RWPE1 (cell line): Measurements from ENCODE around the gene CYP2W1.

Experiments
- CTCF ChIA-PET: fragments of 350-600 bp; sonication (Branson Sonifier 250); formaldehyde crosslinking; extraction: SDS; loops from one replicate; lab custom pipeline; 2021; lab: Yijun Ruan, JAX
- POLR2A ChIA-PET: fragments of 400-600 bp; formaldehyde crosslinking; extraction: SDS; loops from one replicate; lab custom pipeline; 2020; ENCODE audit warnings: antibody characterized with exemption; ENCODE audit not compliant: low non-redundant PET; lab: Yijun Ruan, JAX
- DNase-seq: peaks from one replicate; pipeline ENCODE4 v3.0.0; 2012; ENCODE audit warnings: low spot score
- H3K27ac ChIP-seq: fragments of 450-650 bp; 2 replicates; pipeline ENCODE4 v1.5.1; 2017
- TF ChIP-seq, protein P1 (sequence below): fragments of 450-650 bp; conservative IDR thresholded peaks from 2 replicates; pipeline ENCODE4 v1.5.1; 2017; ENCODE audit warnings: low read depth, mild to moderate bottlenecking

CYP2W1 gene

DNA sequence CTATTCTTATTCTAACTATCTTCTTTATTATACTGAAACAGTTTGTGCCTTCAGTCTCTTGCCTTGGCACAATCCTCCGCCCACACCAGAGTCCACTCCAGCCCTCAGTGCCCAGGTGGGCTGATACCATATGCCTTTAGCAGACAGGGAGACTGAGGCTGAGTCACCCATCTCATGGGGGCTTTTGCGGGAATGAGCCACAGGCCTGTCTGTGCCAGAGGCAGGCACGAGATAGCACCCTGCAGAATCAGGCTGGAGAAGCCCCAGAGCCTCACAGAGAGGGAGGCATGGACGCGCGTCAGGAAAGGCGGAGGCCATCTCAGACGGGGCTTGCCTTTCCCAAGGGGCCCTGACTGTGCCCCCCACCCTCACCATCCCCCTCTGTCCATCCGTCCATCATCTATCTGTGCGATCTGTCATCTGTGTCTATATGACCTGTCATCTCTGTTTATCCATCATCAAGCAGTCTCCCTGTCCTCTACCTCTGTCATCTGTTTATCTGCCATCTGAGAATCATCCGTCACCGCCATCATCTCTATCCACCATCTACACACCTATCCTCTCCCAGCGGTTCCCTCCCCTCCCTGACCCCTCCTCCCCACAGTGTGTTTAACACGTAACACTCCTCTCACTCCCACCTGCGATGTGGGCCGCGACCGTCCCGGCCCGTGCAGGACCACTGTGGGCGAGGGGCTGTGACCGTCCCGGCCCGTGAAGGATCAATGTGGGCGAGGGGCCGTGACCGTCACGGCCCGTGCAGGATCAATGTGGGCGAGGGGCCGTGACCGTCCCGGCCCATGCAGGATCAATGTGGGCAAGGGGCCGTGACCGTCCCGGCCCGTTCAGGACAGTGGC lies 21.2 kb upstream of the CYP2W1 start:
- DNase-seq, result no peak
- H3K27ac ChIP-seq, result no peak overlapping the region
- ChIA-PET POLR2A (no interaction called here), CTCF (interaction anchor here (0.6 kb wide), 1 partner anchor 26 kb away, joined by 4 read pairs; no protein-coding TSS in a partner anchor)
- TF ChIP-seq, protein P1, sequence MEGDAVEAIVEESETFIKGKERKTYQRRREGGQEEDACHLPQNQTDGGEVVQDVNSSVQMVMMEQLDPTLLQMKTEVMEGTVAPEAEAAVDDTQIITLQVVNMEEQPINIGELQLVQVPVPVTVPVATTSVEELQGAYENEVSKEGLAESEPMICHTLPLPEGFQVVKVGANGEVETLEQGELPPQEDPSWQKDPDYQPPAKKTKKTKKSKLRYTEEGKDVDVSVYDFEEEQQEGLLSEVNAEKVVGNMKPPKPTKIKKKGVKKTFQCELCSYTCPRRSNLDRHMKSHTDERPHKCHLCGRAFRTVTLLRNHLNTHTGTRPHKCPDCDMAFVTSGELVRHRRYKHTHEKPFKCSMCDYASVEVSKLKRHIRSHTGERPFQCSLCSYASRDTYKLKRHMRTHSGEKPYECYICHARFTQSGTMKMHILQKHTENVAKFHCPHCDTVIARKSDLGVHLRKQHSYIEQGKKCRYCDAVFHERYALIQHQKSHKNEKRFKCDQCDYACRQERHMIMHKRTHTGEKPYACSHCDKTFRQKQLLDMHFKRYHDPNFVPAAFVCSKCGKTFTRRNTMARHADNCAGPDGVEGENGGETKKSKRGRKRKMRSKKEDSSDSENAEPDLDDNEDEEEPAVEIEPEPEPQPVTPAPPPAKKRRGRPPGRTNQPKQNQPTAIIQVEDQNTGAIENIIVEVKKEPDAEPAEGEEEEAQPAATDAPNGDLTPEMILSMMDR, result no peak

DNA sequence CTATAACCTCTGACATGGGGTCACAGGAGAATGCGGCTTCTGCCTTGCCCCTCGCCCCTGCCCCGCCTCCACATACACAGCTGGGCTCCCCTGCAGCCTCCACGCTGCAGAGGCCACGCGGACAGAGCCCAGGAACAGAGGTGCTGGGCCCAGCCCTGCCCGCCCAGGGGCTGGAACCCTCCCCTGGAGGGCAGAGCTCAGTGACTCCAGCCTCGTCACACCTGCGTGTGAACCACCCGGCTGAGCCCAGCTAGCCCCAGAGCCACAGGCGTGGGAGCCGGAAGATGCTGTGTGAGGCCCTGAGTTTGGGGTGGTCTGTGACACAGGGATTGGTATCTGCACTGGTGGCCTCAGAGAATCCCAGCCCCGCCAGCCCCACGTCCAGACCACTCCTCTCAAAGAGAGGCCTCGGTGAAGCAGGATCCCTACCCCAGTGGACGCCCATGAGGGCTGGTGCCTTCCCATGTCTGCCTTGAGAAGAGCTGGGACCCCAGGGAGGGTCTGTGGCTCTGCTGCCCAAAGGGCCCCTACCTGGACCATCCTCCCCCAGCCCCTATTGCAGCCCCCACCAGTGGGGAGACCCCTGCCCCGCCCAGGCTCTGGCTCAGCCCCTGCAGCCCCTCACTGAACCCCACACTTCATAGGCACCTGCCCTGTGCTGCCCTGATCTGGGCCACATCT lies 20.4 kb upstream of the CYP2W1 start:
- TF ChIP-seq, protein P1, result no peak
- POLR2A ChIA-PET, result no interaction called here
- no peak overlapping the region for H3K27ac ChIP-seq
- DNase-seq, result no peak
- CTCF ChIA-PET, result interaction anchor here (0.6 kb wide), 1 partner anchor 26 kb away, joined by 4 read pairs; no protein-coding TSS in a partner anchor

DNA sequence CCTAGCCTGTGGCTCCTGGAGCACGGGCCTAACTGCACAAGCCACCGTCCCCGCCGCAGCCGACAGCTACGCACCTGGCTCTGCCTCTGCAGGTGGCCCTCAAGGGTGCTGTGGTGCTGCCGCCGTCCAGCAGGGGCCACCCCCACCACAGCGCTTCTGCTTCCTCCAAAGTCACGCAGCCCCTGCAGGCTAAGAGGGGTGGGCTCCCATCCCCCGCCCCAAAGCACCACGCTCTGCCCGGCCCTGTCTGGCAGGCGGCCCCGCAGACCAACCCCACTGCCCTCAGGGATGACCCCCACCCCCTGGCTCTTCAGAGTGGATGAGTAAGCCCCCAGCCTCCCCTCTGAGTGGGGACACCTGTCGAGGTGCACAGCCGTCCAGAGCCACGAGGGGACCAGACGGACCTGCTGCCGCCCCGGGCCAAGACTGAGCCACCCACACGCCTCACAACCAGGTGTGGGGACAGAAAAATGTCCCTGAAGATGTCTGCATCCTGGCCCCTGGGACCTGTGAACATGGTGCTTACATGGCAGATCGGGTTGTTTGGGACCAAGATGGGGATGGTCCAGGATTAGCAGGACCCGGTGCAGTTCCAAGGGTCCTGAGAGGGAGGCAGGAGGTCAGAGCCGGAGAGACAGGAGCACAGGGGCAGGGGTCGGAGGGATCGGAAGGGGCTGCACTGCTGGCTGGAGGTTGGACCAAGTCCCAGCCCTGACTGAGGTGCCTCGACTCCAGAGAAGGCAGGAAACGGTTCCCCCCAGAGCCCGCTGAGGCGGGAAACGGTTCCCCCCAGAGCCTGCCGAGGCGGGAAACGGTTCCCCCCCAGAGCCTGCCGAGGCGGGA lies 19.5 kb upstream of the CYP2W1 start:
- H3K27ac ChIP-seq, result no peak overlapping the region
- POLR2A ChIA-PET, result no interaction called here
- CTCF ChIA-PET, result interaction anchor here (0.6 kb wide), 1 partner anchor 100 kb away, joined by 4 read pairs; no protein-coding TSS in a partner anchor
- DNase-seq, result no peak
- TF ChIP-seq, protein P1, result 0 out of 2 replicates have a peak, but pooled peaks have one; percentile 7

DNA sequence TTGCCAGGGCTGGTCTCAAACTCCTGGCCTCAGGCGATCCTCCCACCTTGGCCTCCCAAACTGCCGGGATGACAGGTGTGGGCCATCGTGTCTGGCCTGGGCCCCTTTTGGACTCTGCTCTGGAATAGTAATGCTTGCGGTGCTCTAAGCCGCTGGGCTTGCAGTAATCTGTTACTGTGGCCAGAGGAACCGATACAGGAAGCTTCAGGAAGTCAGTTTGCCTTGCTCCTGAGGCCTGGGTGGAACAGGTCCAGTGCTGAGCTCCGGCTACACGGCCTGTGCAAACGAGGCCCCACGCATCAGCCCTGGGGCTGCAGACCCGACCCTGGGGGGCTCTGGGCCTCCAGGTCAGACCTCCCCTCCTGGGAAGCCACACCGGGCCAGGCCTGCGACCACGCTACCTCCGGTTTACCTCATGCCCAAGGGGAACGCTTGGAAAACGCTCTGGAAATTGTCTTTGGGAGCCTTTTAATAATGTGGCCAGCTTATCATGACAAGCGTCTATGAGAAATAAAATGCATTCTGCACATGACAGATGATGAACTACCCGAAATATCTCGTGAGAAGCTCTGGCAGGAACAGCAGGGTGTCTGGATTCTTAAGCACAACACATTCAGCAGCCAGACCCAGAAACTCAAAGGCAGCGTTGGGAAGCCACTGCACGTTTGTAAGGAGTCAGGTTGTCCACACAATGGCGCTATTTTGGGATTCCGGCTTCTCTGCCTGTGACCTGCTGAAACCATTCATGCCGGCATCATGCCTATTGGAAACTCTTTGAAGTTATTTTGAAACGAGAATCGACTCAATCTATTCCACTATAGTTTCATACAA lies 18.4 kb upstream of the CYP2W1 start:
- TF ChIP-seq, protein P1, result no peak
- no peak overlapping the region for H3K27ac ChIP-seq

DNA sequence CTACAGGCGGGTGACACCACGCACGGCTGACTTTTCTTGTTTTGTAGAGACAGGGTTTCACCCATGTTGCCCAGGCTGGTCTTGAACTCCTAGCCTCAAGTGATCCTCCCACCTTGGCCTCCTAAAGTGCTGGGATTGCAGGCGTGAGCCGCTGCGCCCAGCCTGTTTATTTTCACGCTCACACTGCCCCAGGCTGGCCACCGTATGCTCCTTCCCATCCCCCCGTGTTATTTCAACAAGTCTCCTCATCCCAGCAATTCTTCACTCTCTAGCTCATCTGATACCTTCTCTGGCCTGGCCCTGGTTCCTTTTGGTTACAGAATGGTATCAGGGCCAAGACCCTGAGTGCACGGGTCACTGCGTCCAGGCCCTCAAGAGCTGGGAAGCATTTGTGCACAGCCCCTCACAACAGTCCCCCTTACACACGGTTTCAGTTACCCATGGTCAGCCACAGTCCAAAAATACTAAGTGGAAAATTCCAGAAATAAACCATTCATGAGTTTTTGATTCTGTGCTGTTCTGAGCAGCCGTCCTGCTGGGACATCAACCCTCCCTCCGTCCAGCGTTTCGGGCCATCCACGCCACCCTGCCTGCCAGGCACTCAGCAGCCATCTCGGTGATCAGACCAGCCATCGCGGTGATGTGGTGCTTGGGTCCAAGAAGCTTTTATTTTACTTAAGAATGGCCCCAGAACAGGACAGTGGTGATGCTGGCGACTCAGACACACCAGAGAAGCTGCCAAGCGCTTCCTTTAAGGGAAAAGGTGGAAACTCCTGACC lies 16.5 kb upstream of the CYP2W1 start:
- CTCF ChIA-PET, result interaction anchor here (0.6 to 1.2 kb wide), 3 partner anchors 12 to 214 kb away, joined by 3 to 4 read pairs (median 3); partner anchors contain the start of gene ADAP1
- TF ChIP-seq, protein P1, result no peak
- DNase-seq, result no peak
- POLR2A ChIA-PET, result no interaction called here
- peak overlapping the region; percentile 48 for H3K27ac ChIP-seq

More for the DNA sequence above, 18.4 kb upstream of the CYP2W1 start:
- no peak for DNase-seq
- POLR2A ChIA-PET, result no interaction called here
- CTCF ChIA-PET, result interaction anchor here (0.6 to 0.9 kb wide), 2 partner anchors 11 to 101 kb away, joined by 4 to 5 read pairs; no protein-coding TSS in a partner anchor
